Neural cell (in vitro differentiated cells): ENCODE data around the gene DOCK9.

Source experiments
- EP300 ChIP-seq: fragments of 450-650 bp; conservative IDR thresholded peaks from 2 replicates; pipeline ENCODE4 v1.6.1; 2014; ENCODE audit warnings: antibody characterized with exemption, mild to moderate bottlenecking, moderate library complexity; ENCODE audit not compliant: poor library complexity, severe bottlenecking
- EZH2 ChIP-seq: fragments of 200-600, 300-800 bp; shearing (Covaris generic), sonication (generic); IDR thresholded peaks from 2 replicates; pipeline ENCODE4 v1.6.1; 2014; ENCODE audit warnings: antibody characterized with exemption, low read length, borderline replicate concordance, mild to moderate bottlenecking; ENCODE audit not compliant: insufficient read depth, poor library complexity, severe bottlenecking
- MXI1 ChIP-seq: fragments of 450-650 bp; conservative IDR thresholded peaks from 2 replicates; pipeline ENCODE4 v1.6.1; 2014; ENCODE audit warnings: antibody characterized with exemption, mild to moderate bottlenecking; ENCODE audit not compliant: poor library complexity, severe bottlenecking
- POLR2AphosphoS5 ChIP-seq: IDR thresholded peaks from 2 replicates; pipeline ENCODE4 v1.6.1; 2012
- RAD21 ChIP-seq: fragments of 450-650 bp; conservative IDR thresholded peaks from 2 replicates; pipeline ENCODE4 v1.6.1; 2014; ENCODE audit warnings: antibody characterized with exemption, mild to moderate bottlenecking, moderate library complexity
- SMC3 ChIP-seq: fragments of 450-650 bp; conservative IDR thresholded peaks from 2 replicates; pipeline ENCODE4 v1.6.1; 2014; ENCODE audit warnings: antibody characterized with exemption, mild to moderate bottlenecking, moderate library complexity; ENCODE audit not compliant: poor library complexity
- TAF1 ChIP-seq: IDR thresholded peaks from 2 replicates; pipeline ENCODE4 v1.6.1; 2012; ENCODE audit warnings: low read depth
- TF ChIP-seq, protein P1 (sequence below): fragments of 450-650 bp; IDR thresholded peaks from 2 replicates; pipeline ENCODE4 v1.5.1; 2014; ENCODE audit warnings: antibody characterized with exemption, mild to moderate bottlenecking, moderate library complexity; ENCODE audit not compliant: poor library complexity, severe bottlenecking

DNA sequence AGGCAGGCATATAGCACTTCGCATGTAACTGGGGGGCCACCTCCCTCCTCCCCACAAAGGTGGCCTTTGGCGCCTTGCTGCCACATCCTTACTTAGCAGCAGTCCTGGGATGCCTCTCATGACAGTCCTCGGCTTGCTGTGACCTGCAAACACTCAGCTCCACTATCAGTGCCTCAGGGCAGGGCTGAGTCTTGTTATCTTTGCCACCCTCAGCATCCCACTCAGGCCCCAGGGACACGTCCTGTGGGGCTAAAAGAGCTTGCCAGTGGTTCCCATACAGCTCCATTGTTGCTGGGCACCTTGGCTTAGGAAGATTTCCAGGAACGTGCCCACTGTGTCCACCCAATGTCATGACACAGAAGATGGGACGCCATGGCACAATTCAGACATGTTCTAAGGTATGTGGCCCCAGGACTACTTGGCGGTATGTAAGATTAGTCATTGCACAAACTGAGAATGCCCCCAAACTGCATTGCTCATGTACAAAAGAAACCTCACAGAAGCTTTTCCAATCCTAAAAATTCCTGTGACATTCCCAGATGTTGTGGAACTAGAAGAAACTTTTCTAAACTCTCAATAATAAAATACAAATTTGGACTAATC, 16.3 kb downstream of the DOCK9 start:
- TF ChIP-seq, protein P1, sequence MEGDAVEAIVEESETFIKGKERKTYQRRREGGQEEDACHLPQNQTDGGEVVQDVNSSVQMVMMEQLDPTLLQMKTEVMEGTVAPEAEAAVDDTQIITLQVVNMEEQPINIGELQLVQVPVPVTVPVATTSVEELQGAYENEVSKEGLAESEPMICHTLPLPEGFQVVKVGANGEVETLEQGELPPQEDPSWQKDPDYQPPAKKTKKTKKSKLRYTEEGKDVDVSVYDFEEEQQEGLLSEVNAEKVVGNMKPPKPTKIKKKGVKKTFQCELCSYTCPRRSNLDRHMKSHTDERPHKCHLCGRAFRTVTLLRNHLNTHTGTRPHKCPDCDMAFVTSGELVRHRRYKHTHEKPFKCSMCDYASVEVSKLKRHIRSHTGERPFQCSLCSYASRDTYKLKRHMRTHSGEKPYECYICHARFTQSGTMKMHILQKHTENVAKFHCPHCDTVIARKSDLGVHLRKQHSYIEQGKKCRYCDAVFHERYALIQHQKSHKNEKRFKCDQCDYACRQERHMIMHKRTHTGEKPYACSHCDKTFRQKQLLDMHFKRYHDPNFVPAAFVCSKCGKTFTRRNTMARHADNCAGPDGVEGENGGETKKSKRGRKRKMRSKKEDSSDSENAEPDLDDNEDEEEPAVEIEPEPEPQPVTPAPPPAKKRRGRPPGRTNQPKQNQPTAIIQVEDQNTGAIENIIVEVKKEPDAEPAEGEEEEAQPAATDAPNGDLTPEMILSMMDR = no peak
- no peak for TF ChIP-seq MXI1
- TF ChIP-seq POLR2AphosphoS5 = no peak
- TF ChIP-seq EZH2 = no peak
- no peak for TF ChIP-seq EP300
- TF ChIP-seq TAF1 = no peak
- no peak for TF ChIP-seq RAD21
- TF ChIP-seq SMC3 = no peak
